Activated gamma-delta T cell (primary cell): Measurements from ENCODE around the gene CFHR1.
"Not testable (repeated sequence)": the region's sequence is repeated elsewhere in the genome, so short reads cannot be mapped to it uniquely, and the experiment has no call there.

ENCODE experiments used
- DNase-seq: peaks from one replicate; lab custom pipeline; 2025; lab: John Stamatoyannopoulos, UW
- total RNA-seq, 2 donors: gene quantifications; one replicate each; lab custom pipeline; 2026; lab: John Stamatoyannopoulos, UW

Gene CFHR1
- total RNA-seq, result 0 to 0.04 reads per million in 2 donors

- not testable (repeated sequence) for DNase-seq
Observed at GRCh38 chr1:196819531-196819930, at the start of gene CFHR1. Gene CFHR1 (plus strand): TSS chr1:196819731. CDS start chr1:196819845, 114 bp downstream.

GRCh38 chr1:196769823-196770222, 49.7 kb upstream of the CFHR1 start:
- DNase-seq, result not testable (repeated sequence)

GRCh38 chr1:196773713-196774112, 45.8 kb upstream of the CFHR1 start:
- DNase-seq, result no peak

- DNase-seq, result no peak
Observed at GRCh38 chr1:196774175-196774574, 45.4 kb upstream of the CFHR1 start.

GRCh38 chr1:196774603-196775002, 44.9 kb upstream of the CFHR1 start, which contains the start of gene CFHR3:
Gene CFHR3 (plus strand): TSS chr1:196774840. CDS start chr1:196774887, 47 bp downstream.
- no peak for DNase-seq

GRCh38 chr1:196777603-196778002, 41.9 kb upstream of the CFHR1 start:
- DNase-seq, result no peak

- DNase-seq, result no peak
Observed at GRCh38 chr1:196779093-196779492, 40.4 kb upstream of the CFHR1 start.

- DNase-seq, result not testable (repeated sequence)
Observed at GRCh38 chr1:196791252-196791651, 28.3 kb upstream of the CFHR1 start.

GRCh38 chr1:196794103-196794502, 25.4 kb upstream of the CFHR1 start:
- DNase-seq, result not testable (repeated sequence)

- DNase-seq, result no peak
Observed at GRCh38 chr1:196797891-196798290, 21.6 kb upstream of the CFHR1 start.

GRCh38 chr1:196801920-196802319, 17.6 kb upstream of the CFHR1 start:
- DNase-seq, result not testable (repeated sequence)

- no peak for DNase-seq
Observed at GRCh38 chr1:196808529-196809235, 10.8 kb upstream of the CFHR1 start.

GRCh38 chr1:196817442-196817841, 2.1 kb upstream of the CFHR1 start:
- not testable (repeated sequence) for DNase-seq

GRCh38 chr1:196827860-196828259, 8.3 kb downstream of the CFHR1 start:
- DNase-seq, result not testable (repeated sequence)

- not testable (repeated sequence) for DNase-seq
Observed at GRCh38 chr1:196849613-196850492, 30.3 kb downstream of the CFHR1 start.

GRCh38 chr1:196856053-196856452, 36.5 kb downstream of the CFHR1 start:
- DNase-seq, result no peak

GRCh38 chr1:196857188-196857587, 37.7 kb downstream of the CFHR1 start:
- no peak for DNase-seq

- DNase-seq, result no peak
Observed at GRCh38 chr1:196858811-196859210, 39.3 kb downstream of the CFHR1 start.

- no peak for DNase-seq
Observed at GRCh38 chr1:196860323-196860884, 40.9 kb downstream of the CFHR1 start.

- no peak for DNase-seq
Observed at GRCh38 chr1:196861429-196861828, 41.9 kb downstream of the CFHR1 start.

GRCh38 chr1:196866974-196867373, 47.4 kb downstream of the CFHR1 start:
- no peak for DNase-seq

- no peak for DNase-seq
Observed at GRCh38 chr1:196873385-196873784, 53.9 kb downstream of the CFHR1 start.
